SK-N-SH (cell line): ENCODE data around the gene TNFRSF14.

Experiments
- EZH2phosphoT487 ChIP-seq: fragments of 200-600 bp; sonication (generic); IDR thresholded peaks from 2 replicates; pipeline ENCODE4 v1.6.1; 2017; ENCODE audit warnings: low read depth, mixed run types, mild to moderate bottlenecking, antibody characterized with exemption, moderate library complexity, borderline replicate concordance
- FOXM1 ChIP-seq: IDR thresholded peaks from 2 replicates; pipeline ENCODE4 v1.4.0; 2012; ENCODE audit warnings: low read depth, mild to moderate bottlenecking
- GABPA ChIP-seq: IDR thresholded peaks from 2 replicates; pipeline ENCODE4 v1.4.0; 2012; ENCODE audit warnings: low read depth, mild to moderate bottlenecking
- MAX ChIP-seq: IDR thresholded peaks from 2 replicates; pipeline ENCODE4 v1.4.0; 2012; ENCODE audit warnings: low read depth
- MEF2A ChIP-seq: IDR thresholded peaks from 2 replicates; pipeline ENCODE4 v1.4.0; 2012; ENCODE audit warnings: low read depth, borderline replicate concordance
- MXI1 ChIP-seq: IDR thresholded peaks from 2 replicates; pipeline ENCODE4 v1.6.1; 2012; ENCODE audit warnings: mild to moderate bottlenecking, low read depth, low read length, improper control_type of control experiment
- RCOR1 ChIP-seq: fragments of 150-350 bp; IDR thresholded peaks from 2 replicates; pipeline ENCODE4 v1.6.1; 2017; ENCODE audit warnings: antibody characterized with exemption, low read length
- REST ChIP-seq: IDR thresholded peaks from 2 replicates; pipeline ENCODE4 v1.6.1; 2012; ENCODE audit warnings: mild to moderate bottlenecking, low read depth, low read length, moderate library complexity
- SMC3 ChIP-seq: IDR thresholded peaks from 2 replicates; pipeline ENCODE4 v1.6.1; 2012; ENCODE audit warnings: low read depth, low read length, improper control_type of control experiment
- TAF1 ChIP-seq: IDR thresholded peaks from 2 replicates; pipeline ENCODE4 v1.6.1; 2012; ENCODE audit warnings: low read depth, mild to moderate bottlenecking, low read length, moderate library complexity, borderline replicate concordance
- ZBTB33 ChIP-seq: IDR thresholded peaks from 2 replicates; pipeline ENCODE4 v1.4.0; 2012; ENCODE audit warnings: low read depth, borderline replicate concordance
- TF ChIP-seq, protein P1 (sequence below): fragments of 150-350 bp; IDR thresholded peaks from 2 replicates; pipeline ENCODE4 v1.6.1; 2017; ENCODE audit warnings: antibody characterized with exemption, low read length, low read depth, borderline replicate concordance
- TF ChIP-seq, protein P2 (sequence below): fragments of 200-600 bp; sonication (generic); IDR thresholded peaks from 2 replicates; pipeline ENCODE4 v1.6.1; 2017; ENCODE audit warnings: antibody characterized with exemption, mild to moderate bottlenecking, moderate library complexity

DNA sequence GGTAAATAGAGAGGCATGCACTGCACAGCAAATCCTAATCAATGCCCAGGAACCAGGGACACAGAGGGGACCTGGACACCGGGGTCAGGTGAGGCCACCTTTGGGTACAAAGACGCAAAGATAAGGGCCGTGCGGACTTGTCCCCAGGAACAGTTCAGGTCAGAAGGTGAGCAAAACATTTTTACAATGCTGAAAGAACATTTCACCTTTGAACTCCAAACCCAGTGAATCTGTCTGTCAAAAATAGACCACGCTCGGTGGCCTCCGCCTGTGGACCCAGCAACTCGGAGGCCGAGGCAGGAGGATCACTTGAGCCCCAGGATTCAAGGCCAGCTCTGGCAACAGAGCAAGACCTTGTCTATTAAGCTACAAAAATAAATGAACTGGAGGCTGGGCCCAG lies 15.2 kb downstream of the TNFRSF14 start:
- TF ChIP-seq FOXM1 = no peak
- TF ChIP-seq, protein P1, sequence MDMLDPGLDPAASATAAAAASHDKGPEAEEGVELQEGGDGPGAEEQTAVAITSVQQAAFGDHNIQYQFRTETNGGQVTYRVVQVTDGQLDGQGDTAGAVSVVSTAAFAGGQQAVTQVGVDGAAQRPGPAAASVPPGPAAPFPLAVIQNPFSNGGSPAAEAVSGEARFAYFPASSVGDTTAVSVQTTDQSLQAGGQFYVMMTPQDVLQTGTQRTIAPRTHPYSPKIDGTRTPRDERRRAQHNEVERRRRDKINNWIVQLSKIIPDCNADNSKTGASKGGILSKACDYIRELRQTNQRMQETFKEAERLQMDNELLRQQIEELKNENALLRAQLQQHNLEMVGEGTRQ = no peak
- no peak for TF ChIP-seq SMC3
- TF ChIP-seq, protein P2, sequence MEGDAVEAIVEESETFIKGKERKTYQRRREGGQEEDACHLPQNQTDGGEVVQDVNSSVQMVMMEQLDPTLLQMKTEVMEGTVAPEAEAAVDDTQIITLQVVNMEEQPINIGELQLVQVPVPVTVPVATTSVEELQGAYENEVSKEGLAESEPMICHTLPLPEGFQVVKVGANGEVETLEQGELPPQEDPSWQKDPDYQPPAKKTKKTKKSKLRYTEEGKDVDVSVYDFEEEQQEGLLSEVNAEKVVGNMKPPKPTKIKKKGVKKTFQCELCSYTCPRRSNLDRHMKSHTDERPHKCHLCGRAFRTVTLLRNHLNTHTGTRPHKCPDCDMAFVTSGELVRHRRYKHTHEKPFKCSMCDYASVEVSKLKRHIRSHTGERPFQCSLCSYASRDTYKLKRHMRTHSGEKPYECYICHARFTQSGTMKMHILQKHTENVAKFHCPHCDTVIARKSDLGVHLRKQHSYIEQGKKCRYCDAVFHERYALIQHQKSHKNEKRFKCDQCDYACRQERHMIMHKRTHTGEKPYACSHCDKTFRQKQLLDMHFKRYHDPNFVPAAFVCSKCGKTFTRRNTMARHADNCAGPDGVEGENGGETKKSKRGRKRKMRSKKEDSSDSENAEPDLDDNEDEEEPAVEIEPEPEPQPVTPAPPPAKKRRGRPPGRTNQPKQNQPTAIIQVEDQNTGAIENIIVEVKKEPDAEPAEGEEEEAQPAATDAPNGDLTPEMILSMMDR = no peak
- no peak for TF ChIP-seq MEF2A
- TF ChIP-seq MAX = no peak
- no peak for TF ChIP-seq EZH2phosphoT487
- no peak for TF ChIP-seq ZBTB33
- no peak for TF ChIP-seq GABPA
- no peak for TF ChIP-seq REST
- no peak for TF ChIP-seq TAF1
- no peak for TF ChIP-seq MXI1
- no peak for TF ChIP-seq RCOR1
